ENCODE data around the gene FAT2.

The FAT2 gene

DNA sequence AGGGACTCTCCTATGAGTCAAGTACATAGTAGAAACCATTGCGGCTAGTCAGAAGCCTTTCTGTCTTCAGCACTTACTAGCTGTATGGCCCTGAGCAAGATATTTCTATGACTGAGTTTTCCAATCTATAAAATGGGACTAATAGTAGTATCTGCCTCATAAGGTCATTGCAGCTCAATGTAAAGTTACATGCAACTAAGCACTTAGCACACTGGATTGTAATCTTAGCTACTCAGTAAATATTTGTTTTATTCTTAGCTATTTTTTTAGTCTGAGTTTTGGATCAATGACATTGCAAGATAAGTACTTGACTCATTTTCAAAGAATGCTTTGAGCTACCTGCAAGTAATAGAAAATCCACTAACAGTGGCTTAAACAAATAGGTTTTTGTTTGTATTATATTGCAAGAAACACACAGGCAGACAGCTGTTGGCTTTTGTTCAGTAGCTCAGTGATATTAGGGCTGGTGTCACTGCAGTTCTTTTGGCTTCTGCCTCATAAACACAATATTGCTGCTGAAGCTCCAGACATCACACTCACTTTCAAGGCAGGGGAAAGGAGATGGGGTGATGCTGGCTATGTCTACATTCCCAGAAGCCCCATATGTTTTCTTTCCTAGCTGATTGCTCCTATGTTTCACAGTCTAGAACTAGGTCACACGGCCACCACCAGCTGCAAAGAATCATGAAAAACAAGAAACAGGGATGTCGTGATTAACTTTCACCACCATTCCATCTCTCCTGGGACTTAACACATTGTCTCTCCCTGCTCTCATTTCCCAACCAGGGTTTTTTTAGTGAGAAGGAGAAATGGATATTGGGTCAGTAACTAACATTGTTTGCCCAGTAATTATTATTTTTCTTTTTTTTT, 26.9 kb upstream of the FAT2 start:
- no peak for DNase-seq
- in situ Hi-C loops (cut with MboI; ENCODE audit: low pct_unique_long_range_greater_than_20kb, low sequenced_read_pairs), result no loop called here

DNA sequence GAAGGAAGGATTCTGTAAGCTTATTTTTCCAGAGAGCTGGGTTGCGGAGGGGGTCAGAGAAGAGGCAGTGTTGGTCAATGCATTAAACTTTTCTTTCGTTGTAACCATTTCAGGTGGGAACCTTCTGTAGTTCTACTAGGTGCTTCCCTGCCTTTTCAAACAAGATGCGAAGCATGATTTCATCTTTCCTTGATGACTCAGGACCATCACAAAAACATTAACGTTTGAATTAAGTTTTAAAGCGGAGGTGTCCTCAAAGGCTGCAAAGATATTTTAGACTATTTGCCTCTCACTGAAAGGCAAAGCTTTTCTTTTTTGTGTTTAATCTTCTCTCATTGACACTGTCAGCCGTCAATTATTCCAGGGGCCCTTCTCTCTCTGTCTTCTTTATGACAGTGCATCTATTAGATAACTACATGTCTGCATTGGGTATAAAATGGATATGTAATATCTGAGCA, 26.3 kb upstream of the FAT2 start:
- in situ Hi-C loops (cut with MboI; ENCODE audit: low pct_unique_long_range_greater_than_20kb, low sequenced_read_pairs), result no loop called here
- DNase-seq, result no peak

DNA sequence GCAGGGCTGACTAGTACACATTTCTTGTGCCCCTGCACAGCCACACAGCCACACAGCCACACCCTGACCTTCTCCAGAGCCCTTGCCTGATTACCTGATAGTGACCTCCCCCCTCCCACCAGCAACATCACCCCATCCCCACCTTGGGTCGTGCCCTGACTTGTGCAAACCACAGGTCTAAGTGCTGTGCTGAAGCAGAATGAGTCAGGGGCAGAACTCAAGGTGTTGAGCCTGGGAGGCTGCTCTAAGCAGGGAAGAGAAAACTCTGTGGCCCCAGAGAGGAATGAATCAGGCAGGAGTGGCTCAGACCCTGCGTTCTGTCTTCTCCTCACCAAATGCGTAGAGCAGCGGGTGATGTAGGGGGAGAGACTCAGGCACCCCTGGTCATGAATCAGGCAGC, 24.3 kb upstream of the FAT2 start:
- in situ Hi-C loops (cut with MboI; ENCODE audit: low pct_unique_long_range_greater_than_20kb, low sequenced_read_pairs), result no loop called here
- no peak for DNase-seq

DNA sequence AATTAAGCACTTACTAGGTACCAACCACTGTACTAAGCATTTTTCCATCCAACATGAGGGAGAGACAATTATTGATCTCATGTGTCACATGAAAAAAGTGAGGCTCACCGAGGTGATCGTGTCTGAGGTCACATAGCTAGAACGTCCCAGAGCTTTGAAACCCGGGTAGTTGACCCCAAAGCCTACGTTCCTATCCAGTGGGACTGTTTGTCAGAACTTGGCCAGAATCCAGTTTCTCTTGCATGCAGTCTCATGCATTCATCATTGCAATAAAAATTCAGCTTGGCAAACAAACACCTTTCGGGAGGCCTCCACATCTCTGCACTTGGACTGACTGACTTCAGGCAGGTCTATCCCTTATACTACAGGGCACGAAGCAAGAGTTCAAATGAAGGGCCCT, 23.4 kb upstream of the FAT2 start:
- in situ Hi-C loops (cut with MboI; ENCODE audit: low pct_unique_long_range_greater_than_20kb, low sequenced_read_pairs), result no loop called here
- DNase-seq, result no peak

DNA sequence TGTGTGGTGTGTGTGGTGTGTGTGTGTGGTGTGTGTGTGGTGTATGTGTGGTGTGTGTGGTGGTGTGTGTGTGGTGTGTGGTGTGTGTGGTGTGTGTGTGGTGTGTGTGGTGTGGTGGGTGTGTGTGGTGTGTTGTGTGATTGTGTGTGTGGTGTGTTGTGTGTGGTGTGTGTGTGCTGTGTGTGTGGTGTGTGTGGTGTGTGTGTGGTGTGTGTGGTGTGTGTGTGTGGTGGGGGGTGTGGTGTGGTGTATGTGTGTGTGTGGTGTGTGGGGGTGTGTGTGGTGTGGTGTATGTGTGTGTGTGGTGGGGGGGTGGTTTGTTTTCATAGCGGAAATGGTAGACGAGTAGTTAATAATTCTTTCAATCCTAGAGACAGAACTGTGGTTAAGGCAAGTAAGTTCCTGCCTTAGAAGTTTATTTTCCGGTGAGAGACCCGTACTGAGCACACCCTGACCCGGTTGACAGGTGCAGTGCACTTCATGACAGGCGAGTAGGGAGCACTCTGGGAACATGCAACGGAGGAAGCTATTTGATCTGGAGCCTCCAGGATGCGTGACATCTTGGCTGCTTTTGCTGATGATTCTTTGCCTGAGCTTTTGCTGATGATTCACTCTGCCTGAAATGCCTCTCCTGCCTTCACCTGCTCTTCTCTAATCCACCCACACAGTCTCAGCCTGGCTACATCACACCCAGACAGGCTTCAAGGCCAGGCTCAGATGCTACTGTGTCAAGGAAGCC, 21.7 kb upstream of the FAT2 start:
- in situ Hi-C loops (cut with MboI; ENCODE audit: low pct_unique_long_range_greater_than_20kb, low sequenced_read_pairs), result no loop called here
- DNase-seq, result no peak

DNA sequence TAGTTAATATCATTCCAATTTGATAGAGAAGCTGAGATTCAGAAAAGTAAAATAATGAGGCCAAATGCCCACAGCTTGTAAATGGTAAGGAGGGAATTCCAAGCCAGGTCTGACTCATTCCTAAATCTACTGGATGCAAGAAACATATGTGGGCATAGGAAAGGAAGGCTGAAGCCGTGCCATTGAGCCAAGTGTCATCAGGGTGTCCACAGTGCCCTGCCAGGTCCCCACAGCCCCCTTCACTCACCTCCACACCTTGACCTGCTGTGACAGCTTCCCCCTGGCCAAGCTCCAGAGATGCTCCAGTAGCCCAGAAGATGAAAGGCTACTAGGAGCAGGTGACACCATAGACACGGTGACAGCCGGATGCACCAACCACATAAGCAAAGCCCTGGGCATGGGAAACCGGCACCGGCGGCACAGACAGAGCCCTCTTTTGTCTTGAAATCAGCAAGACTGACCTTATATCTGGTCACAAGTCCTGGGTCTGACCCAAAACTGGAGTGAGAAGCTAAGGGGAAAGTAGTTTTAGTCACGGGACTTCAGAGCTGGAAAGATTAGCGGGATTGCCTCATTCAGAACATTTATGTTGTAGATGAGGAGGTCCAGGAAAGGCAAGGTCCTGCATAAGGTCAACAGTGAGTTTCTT, 20.1 kb upstream of the FAT2 start:
- in situ Hi-C loops (cut with MboI; ENCODE audit: low pct_unique_long_range_greater_than_20kb, low sequenced_read_pairs), result no loop called here
- no peak for DNase-seq

DNA sequence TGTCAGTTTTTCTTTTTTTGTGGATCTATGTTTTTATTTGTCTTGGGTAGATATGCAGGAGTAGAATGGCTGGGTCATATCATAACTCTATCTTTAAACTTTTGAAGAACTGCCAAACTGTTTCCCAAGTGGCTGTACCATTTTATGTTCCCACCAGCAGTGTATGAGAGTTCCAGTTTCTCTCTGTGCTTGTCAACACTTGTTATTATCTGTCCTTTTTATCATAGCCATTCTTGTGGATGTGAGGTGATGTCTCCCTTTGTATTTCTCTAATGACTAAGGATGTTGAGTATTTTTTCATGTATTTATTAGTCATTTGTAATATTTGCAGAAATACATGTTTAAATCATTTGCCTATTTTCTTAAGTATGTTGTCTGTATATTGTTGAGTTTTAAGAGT, 17.4 kb upstream of the FAT2 start:
- DNase-seq, result no peak
- in situ Hi-C loops (cut with MboI; ENCODE audit: low pct_unique_long_range_greater_than_20kb, low sequenced_read_pairs), result no loop called here

DNA sequence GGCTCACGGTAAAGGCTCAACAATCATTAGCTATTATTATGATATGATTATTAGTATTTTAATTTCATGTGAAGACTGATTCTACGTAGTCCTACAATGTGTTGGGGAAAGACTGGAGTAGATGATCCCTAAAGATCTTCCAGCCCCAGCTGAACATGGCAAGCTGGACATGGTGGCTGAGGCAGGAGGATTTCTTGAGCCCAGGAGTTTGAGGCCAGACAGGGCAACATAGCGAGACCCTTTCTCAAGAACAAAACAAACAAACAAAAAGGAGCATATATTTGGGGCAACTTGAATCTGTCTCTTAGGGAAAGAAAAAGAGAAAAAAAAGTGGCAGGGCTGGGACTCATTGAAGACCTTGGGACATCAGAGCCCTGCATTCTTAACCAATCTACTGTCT, 16.2 kb upstream of the FAT2 start:
- in situ Hi-C loops (cut with MboI; ENCODE audit: low pct_unique_long_range_greater_than_20kb, low sequenced_read_pairs), result no loop called here
- no peak for DNase-seq

DNA sequence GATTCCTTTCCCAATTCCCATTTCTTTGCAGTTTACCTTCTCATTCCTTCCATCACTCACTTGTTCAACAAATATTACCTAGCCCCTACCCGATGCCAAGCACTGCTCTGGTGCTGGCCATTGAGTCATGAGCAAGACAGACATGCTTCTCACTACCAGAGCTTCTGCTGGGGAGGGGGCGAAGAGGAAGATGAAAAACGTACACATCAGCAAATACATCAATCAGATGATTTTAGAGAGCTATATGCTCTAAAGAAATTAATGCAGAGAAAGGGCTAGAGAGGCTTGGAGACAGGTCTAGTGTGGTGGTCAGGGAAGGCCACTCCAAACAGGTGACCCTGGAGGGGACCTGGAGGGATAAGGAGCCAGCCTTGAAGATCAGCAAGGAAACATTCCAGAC, 14.4 kb upstream of the FAT2 start:
- DNase-seq, result no peak
- in situ Hi-C loops (cut with MboI; ENCODE audit: low pct_unique_long_range_greater_than_20kb, low sequenced_read_pairs), result no loop called here

DNA sequence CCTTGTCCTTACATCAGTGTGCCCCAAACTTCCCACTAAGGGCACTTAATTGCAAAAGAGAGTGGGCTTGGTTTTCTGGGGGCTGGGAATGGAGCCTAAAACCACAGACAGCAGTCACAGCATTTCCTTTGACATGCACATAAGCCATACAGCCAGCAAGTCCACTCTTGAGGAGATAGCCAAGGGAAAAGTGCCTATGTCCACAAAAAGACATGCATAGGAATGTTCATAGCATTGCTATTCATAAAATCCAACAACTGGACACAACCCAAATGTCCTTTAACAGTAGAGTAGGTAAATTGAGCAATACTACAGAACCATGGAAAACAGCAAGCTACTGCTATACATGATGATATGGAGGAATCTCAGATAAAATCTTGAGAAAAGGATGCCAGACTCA, 11.7 kb upstream of the FAT2 start:
- in situ Hi-C loops (cut with MboI; ENCODE audit: low pct_unique_long_range_greater_than_20kb, low sequenced_read_pairs), result no loop called here
- no peak for DNase-seq

DNA sequence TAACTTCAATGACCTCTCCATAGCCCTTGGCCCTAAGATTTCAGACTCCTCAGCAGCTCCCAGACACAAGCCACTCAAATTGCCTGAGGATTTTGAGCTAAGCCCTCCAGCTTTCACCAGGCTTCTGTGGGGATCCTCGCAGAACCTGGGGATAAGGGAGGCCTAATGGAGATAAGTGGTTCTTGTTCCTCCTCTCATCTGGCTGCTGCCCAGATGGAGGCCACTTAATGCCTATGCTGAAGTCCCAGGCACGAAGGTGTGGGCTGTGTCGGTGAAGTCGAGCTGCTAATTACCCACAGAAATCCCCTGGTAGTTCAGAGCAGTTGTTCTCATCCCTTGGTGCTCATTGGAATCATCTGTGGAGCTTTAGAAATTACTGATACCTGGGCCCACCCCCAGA, 10.3 kb upstream of the FAT2 start:
- DNase-seq, result no peak
- in situ Hi-C loops (cut with MboI; ENCODE audit: low pct_unique_long_range_greater_than_20kb, low sequenced_read_pairs), result no loop called here

DNA sequence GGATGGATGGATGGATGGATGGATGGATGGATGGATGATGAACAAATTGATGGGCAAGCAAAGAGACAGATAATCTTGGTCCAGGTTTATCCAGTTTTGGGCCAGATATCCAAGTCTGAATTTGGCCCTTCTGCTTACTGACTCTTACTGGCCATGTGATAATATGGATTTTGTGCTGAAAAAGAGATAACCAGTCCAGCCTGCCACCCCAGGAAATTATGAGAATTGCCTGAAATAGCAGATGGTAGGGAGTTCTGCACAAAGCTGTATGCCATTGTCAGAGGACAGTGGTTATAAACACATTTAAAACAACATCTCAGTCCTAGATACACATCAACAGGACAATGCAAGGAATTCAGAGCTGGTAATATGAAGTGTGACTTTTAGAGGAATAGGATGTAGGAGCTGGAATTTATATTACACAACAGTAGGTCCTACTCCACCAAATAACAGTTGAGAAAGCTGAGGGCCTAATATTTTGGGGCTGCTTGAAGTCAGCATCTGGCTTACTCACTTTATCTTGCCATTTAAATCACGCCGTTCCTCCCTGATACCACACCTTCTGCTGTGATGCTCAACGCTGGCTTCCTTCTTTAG, 9.0 kb upstream of the FAT2 start:
- in situ Hi-C loops (cut with MboI; ENCODE audit: low pct_unique_long_range_greater_than_20kb, low sequenced_read_pairs), result no loop called here
- DNase-seq, result no peak

DNA sequence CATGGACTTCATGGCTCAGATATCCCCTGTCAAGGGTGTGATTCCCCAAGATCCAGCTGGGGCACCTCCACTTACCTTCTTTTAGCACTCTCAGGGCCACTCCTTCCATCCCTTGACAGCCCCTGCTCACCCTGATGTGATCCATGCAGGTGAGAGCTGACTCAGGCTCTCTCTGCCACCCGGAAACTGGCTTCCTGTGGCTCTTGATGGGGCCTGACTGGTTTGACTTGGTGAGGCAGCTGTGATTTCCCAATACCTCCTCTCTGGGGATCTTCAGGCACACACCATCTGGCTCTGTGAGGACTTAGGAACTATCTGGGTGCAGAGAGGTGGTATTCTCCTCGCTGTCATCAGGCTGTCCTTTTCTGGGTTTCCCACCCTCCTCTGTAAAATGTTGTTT, 7.9 kb upstream of the FAT2 start:
- in situ Hi-C loops (cut with MboI; ENCODE audit: low pct_unique_long_range_greater_than_20kb, low sequenced_read_pairs), result no loop called here
- DNase-seq, result no peak

DNA sequence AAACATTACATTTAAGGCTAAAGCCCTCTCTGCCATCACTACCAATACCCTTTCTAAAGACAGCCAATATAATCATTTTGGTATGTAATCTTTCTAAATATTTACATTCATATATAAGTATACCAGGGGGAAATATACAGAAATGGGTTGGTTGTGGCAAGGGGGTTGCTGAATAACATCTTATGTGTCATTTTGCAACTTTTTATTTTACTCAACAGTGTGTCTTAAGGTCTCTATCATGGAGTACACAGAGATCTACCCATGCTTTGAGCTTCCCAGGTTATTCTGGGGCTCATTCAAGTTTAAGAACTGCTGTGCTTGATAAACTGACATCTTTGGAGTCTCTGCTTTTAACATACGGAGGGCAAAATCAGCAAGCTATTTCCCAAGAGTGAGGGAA, 7.4 kb upstream of the FAT2 start:
- no peak for DNase-seq
- in situ Hi-C loops (cut with MboI; ENCODE audit: low pct_unique_long_range_greater_than_20kb, low sequenced_read_pairs), result no loop called here

DNA sequence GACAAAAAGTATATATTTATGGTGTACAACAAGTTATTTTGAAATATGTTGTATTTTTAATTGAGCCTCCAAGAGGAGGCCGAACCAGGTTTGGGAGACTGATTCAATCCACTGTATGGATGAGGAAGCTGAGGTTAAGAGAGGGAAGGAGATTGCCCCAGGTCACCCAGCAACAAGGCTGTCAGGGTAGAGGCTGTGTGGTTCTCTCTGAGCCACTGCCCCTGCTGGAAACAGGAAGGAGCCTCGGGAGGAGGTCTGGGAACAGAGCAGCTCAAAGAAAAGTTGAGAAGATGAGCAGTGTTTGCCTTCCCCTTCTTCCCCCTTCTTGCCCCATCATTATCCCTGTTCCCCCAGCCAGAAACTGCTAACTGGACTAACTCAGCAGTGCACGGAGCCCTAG, 6.6 kb upstream of the FAT2 start:
- in situ Hi-C loops (cut with MboI; ENCODE audit: low pct_unique_long_range_greater_than_20kb, low sequenced_read_pairs), result no loop called here
- DNase-seq, result no peak

DNA sequence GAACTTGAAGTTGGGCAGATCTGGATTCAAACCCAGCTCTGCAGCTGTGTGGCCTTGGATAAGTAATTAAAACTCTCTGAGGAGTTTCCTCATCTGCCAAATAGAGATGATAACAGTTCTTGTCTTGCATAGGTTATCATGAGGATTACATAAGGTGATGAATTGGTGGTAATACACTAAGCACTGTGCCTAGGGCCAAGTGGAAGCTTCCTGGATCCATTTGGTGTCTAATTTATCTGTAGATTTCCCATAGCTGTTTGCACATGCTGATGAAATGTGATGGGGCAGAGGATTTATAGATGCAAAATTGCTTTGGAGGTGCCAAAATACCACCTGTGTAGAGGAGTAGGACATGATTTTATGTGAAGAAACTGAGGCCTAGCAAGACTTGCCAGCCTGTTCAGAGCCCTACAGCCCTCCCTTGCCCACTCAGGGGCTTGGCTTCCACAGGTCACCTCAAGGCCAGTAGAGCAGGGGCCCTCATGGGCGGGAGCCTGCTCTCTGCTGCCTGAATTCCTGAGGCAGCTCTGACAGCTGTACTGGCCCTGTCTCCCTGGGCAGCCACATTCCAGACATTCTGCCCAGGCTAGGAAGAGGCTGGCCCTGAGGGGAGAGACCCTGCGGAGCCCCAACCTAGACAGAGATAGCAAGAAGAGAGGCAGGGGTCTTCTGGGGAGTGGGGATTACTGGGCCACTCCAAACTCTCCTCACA, 5.9 kb upstream of the FAT2 start:
- no peak for DNase-seq
- in situ Hi-C loops (cut with MboI; ENCODE audit: low pct_unique_long_range_greater_than_20kb, low sequenced_read_pairs), result no loop called here

DNA sequence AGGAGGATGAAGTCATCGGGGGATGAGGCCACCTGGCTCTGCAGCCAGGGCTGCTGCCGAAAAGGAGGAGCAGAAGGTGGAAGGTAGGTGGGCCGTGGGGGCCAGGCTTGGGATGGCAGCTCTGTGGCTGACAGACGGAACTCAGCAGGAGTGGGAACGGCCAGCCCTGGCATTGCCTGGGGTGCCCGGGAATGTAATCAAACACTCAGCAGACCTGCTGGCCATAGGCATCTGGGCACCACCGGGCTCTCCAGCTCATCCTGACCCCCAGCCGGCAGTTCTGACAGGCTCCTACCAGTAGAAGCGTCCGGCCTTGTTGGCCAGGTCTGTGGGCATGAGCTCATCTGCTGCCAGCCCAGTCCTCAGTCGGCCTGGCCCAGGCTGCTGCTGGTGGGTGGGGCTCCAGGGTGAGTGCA, 4.3 kb upstream of the FAT2 start:
- in situ Hi-C loops (cut with MboI; ENCODE audit: low pct_unique_long_range_greater_than_20kb, low sequenced_read_pairs), result no loop called here
- no peak for DNase-seq

DNA sequence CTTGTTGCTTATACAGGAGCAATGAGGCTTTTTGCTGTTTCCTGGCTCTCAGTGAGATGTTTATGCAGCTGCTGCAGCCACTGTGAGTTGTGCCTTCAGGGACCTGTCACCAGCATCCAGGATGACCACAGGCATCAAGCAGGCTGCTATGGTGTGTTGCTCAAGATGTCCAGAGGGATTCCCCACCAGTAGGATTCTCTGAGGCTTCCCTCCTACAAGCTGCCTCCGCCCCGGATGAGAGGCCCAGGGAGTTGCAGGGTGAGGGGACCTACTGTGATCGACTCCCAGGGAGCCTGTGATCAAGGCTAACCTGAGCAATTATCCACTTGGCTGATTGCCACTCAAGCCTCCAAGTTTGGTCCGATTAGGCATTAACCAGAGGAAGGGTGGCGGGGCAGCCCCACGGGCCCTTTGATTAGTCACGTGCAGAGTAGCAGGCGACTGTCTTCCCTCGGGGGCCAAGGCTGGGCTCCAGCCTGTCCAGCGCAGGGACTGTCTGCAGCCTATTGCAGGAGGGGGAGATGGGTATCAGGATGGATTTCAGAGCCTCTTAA, 1.8 kb upstream of the FAT2 start:
- DNase-seq, result no peak
- in situ Hi-C loops (cut with MboI; ENCODE audit: low pct_unique_long_range_greater_than_20kb, low sequenced_read_pairs), result no loop called here
